Caco-2 (cell line): ENCODE measurements around the gene SMARCA4. TPM values are rescaled to one million over a fixed set of nuclear protein-coding genes. Genes with fewer than 3 reads are reported as not detected.

Source experiments
- BruUV-seq: library from RNA; stranded (reverse); fragments of 400-500 nt; replicated peaks from 2 replicates; lab custom pipeline; 2021; lab: Mats Ljungman, UMichigan
- CTCF ChIA-PET: fragments of 300-600 bp; sonication (Branson Sonifier 250); formaldehyde crosslinking; loops from one replicate; lab custom pipeline; 2022; ENCODE audit warnings: antibody characterized with exemption; lab: Charles Lee
- POLR2A ChIA-PET: fragments of 300-600 bp; sonication (Branson Sonifier 250); formaldehyde crosslinking; loops from one replicate; lab custom pipeline; 2022; ENCODE audit warnings: antibody characterized with exemption; lab: Charles Lee
- DNase-seq, 2 experiments: peaks; one replicate each; pipeline versions ENCODE4 v3.0.0 to v3.0.0-alpha.2; 2020 to 2022
- H3K27me3 ChIP-seq: replicated peaks from 2 replicates; pipeline ENCODE4 v1.6.0; 2011; ENCODE audit warnings: low read length; ENCODE audit not compliant: control insufficient read depth, insufficient read depth
- H3K36me3 ChIP-seq: 2 replicates; pipeline ENCODE4 v1.5.1; 2011; ENCODE audit warnings: low read length; ENCODE audit not compliant: control insufficient read depth, insufficient read depth
- H3K4me1 ChIP-seq: fragments of 250-450 bp; sonication (Bioruptor Pico); 2 replicates; pipeline ENCODE4 v1.5.1; 2020; ENCODE audit warnings: mild to moderate bottlenecking
- H3K4me3 ChIP-seq: 2 replicates; pipeline ENCODE4 v1.5.1; 2011; ENCODE audit warnings: low read depth, mild to moderate bottlenecking, control low read depth, low read length
- H3K9me3 ChIP-seq: fragments of 250-450 bp; sonication (Bioruptor Pico); 2 replicates; pipeline ENCODE4 v1.5.1; 2020; ENCODE audit warnings: mild to moderate bottlenecking, moderate library complexity
- H3K27ac Mint-ChIP-seq: one replicate; pipeline ENCODE4 v1.8.0; 2022; ENCODE audit warnings: mixed read lengths; ENCODE audit not compliant: unreplicated experiment
- H3K27me3 Mint-ChIP-seq: one replicate; pipeline ENCODE4 v1.8.0; 2022; ENCODE audit warnings: mixed read lengths; ENCODE audit not compliant: insufficient read depth, unreplicated experiment
- H3K36me3 Mint-ChIP-seq: one replicate; pipeline ENCODE4 v1.8.0; 2022; ENCODE audit warnings: mild to moderate bottlenecking, mixed read lengths; ENCODE audit not compliant: insufficient read depth, unreplicated experiment
- H3K4me1 Mint-ChIP-seq: one replicate; pipeline ENCODE4 v1.8.0; 2022; ENCODE audit warnings: low read depth, mixed read lengths; ENCODE audit not compliant: unreplicated experiment
- H3K4me3 Mint-ChIP-seq: one replicate; pipeline ENCODE4 v1.8.0; 2022; ENCODE audit warnings: mild to moderate bottlenecking, moderate library complexity, mixed read lengths; ENCODE audit not compliant: unreplicated experiment
- H3K9me3 Mint-ChIP-seq: one replicate; pipeline ENCODE4 v1.8.0; 2022; ENCODE audit warnings: mixed read lengths; ENCODE audit not compliant: unreplicated experiment
- intact Hi-C: fragments of 100-400 bp; cut with micrococcal nuclease; formaldehyde crosslinking; loops from one replicate; pipeline ENCODE4 v1.10.0; 2022; ENCODE audit not compliant: unreplicated experiment
- total RNA-seq: library from RNA; stranded (reverse); gene quantifications from 2 replicates; pipeline ENCODE4 v1.2.3, GENCODE V29; 2022
- TF ChIP-seq, protein P1 (sequence below), 2 experiments: fragments of 200-600 bp in 1 of 2; IDR thresholded peaks; 1 replicate in 1 of 2; 2 replicates in 1 of 2; pipeline versions ENCODE4 v1.5.1 to v1.8.0; 2011 to 2022; ENCODE audit warnings: antibody characterized with exemption in 1 of 2, control low read depth in 1 of 2, inconsistent platforms in 1 of 2, low read depth in 1 of 2, low read length in 1 of 2, mild to moderate bottlenecking in 1 of 2, moderate library complexity in 1 of 2; ENCODE audit not compliant: insufficient read depth in 1 of 2, severe bottlenecking in 1 of 2, unreplicated experiment in 1 of 2

The SMARCA4 gene
- total RNA-seq, 1 experiment from 2014 or later: 171 TPM

DNA sequence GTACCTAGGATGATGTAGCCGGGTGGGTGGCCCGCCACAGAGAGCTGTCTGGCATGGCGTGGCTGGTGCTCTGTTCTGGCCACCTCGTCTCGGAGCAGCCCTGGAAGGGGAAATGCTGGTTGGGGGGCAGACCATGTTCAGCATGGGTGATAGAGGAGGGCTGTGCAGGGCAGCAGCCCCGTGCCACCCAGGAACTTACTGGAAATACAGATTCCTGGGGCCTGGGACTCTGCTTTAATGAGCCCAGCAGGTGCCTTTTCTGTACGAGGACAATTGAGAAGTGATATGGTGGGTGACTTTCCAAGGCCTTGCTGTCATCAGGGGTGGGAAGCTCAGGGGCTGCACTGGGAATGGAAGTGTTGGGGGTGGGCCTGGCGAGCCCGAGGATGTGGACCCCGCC lies 24.7 kb downstream of the SMARCA4 start:
- BruUV-seq: no TSS peak
- H3K36me3 ChIP-seq: no peaks in the 10 kb centered on the region
- no peak overlapping the region for H3K4me3 Mint-ChIP-seq
- no peak for DNase-seq
- no peak overlapping the region for H3K4me3 ChIP-seq
- H3K9me3 ChIP-seq: no peaks in the 10 kb centered on the region
- H3K9me3 Mint-ChIP-seq: no peaks in the 10 kb centered on the region
- no peaks in the 10 kb centered on the region for H3K27me3 ChIP-seq
- TF ChIP-seq, protein P1, sequence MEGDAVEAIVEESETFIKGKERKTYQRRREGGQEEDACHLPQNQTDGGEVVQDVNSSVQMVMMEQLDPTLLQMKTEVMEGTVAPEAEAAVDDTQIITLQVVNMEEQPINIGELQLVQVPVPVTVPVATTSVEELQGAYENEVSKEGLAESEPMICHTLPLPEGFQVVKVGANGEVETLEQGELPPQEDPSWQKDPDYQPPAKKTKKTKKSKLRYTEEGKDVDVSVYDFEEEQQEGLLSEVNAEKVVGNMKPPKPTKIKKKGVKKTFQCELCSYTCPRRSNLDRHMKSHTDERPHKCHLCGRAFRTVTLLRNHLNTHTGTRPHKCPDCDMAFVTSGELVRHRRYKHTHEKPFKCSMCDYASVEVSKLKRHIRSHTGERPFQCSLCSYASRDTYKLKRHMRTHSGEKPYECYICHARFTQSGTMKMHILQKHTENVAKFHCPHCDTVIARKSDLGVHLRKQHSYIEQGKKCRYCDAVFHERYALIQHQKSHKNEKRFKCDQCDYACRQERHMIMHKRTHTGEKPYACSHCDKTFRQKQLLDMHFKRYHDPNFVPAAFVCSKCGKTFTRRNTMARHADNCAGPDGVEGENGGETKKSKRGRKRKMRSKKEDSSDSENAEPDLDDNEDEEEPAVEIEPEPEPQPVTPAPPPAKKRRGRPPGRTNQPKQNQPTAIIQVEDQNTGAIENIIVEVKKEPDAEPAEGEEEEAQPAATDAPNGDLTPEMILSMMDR (IDR thresholded peaks at IDR 0.05; ENCODE audit: insufficient read depth in 1 of 2, low read depth in 1 of 2, low read length in 1 of 2, severe bottlenecking in 1 of 2, unreplicated experiment in 1 of 2): no peak
- peaks cover 53% of the 10 kb centered on the region for H3K36me3 Mint-ChIP-seq
- ChIA-PET CTCF (interaction anchor here (0.5 kb wide), 1 partner anchor 510 kb away, joined by 5 read pairs; no protein-coding TSS in a partner anchor), POLR2A (no interaction called here)
- no peaks in the 10 kb centered on the region for H3K4me1 ChIP-seq
- H3K27ac Mint-ChIP-seq: no peak overlapping the region
- intact Hi-C loops: no loop called here
- no peaks in the 10 kb centered on the region for H3K27me3 Mint-ChIP-seq
- H3K4me1 Mint-ChIP-seq: no peaks in the 10 kb centered on the region

DNA sequence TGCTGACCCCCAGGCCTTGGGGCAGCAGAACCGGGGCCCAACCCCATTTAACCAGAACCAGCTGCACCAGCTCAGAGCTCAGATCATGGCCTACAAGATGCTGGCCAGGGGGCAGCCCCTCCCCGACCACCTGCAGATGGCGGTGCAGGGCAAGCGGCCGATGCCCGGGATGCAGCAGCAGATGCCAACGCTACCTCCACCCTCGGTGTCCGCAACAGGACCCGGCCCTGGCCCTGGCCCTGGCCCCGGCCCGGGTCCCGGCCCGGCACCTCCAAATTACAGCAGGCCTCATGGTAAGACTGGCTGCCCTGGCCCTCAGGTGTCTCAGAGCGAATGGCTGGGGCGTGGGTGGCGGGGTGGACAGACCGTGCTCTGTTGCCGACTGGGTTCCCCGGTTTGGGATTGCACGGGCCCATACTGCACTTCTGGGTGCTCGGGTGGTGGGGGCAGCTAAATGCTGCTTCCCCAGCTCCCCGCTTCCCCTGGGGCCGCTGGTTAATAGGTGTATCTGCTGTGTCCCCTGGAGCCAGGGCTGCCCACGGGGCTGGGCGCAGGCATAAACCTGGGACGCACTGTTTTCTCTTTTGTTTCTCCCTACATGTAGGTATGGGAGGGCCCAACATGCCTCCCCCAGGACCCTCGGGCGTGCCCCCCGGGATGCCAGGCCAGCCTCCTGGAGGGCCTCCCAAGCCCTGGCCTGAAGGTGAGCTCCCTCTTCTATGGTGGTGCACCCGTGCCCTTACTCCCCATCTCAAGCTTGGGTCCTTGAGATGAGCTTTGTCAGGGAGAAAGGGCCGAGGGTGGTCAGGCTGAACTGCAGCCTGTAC lies 25.7 kb downstream of the SMARCA4 start:
- H3K27me3 ChIP-seq: no peaks in the 10 kb centered on the region
- H3K9me3 ChIP-seq: no peaks in the 10 kb centered on the region
- no peaks in the 10 kb centered on the region for H3K4me1 ChIP-seq
- CTCF ChIA-PET: no interaction called here
- POLR2A ChIA-PET: no interaction called here
- H3K36me3 ChIP-seq: 0 out of 2 replicates have a peak, but pooled peaks cover 2% of the 10 kb centered on the region
- Mint-ChIP-seq H3K27ac (no peak overlapping the region), H3K36me3 (peaks cover 50% of the 10 kb centered on the region), H3K9me3 (no peaks in the 10 kb centered on the region), H3K4me1 (no peaks in the 10 kb centered on the region), H3K27me3 (no peaks in the 10 kb centered on the region), H3K4me3 (no peak overlapping the region)
- TF ChIP-seq, protein P1 (IDR thresholded peaks at IDR 0.05; ENCODE audit: insufficient read depth in 1 of 2, low read depth in 1 of 2, low read length in 1 of 2, severe bottlenecking in 1 of 2, unreplicated experiment in 1 of 2): no peak
- intact Hi-C loops: no loop called here
- DNase-seq: no peak
- H3K4me3 ChIP-seq: no peak overlapping the region
- BruUV-seq: no TSS peak

DNA sequence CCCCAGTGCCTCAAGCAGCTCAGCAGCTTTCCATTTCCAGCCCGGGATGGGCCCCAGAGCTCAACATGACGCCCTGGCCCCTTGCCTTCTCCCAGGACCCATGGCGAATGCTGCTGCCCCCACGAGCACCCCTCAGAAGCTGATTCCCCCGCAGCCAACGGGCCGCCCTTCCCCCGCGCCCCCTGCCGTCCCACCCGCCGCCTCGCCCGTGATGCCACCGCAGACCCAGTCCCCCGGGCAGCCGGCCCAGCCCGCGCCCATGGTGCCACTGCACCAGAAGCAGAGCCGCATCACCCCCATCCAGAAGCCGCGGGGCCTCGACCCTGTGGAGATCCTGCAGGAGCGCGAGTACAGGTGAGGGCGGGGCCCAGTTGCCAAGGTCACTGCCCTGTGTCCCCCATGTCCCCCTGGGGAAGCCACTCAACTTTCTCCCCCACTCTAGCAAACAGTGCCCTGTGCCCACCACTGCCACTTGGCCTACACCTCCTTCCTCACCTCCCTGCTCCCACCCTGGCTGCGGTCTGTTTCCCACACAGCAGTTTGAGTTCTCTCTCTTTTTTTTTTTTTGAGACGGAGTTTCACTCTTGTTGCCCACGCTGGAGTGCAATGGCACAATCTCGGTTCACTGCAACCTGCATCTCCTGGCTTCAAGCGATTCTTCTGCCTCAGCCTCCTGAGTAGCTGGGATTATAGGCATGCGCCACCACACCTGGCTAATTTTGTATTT lies 26.9 kb downstream of the SMARCA4 start:
- intact Hi-C loops: no loop called here
- ChIA-PET CTCF (no interaction called here), POLR2A (no interaction called here)
- H3K4me1 Mint-ChIP-seq: no peaks in the 10 kb centered on the region
- H3K9me3 Mint-ChIP-seq: no peaks in the 10 kb centered on the region
- no TSS peak for BruUV-seq
- 0 out of 2 replicates have a peak, but pooled peaks cover 2% of the 10 kb centered on the region for H3K36me3 ChIP-seq
- H3K36me3 Mint-ChIP-seq: peaks cover 55% of the 10 kb centered on the region
- DNase-seq: no peak
- no peaks in the 10 kb centered on the region for H3K9me3 ChIP-seq
- H3K27ac Mint-ChIP-seq: no peak overlapping the region
- H3K4me3 ChIP-seq: no peak overlapping the region
- no peaks in the 10 kb centered on the region for H3K27me3 Mint-ChIP-seq
- no peak overlapping the region for H3K4me3 Mint-ChIP-seq
- TF ChIP-seq, protein P1 (IDR thresholded peaks at IDR 0.05; ENCODE audit: insufficient read depth in 1 of 2, low read depth in 1 of 2, low read length in 1 of 2, severe bottlenecking in 1 of 2, unreplicated experiment in 1 of 2): no peak
- H3K4me1 ChIP-seq: no peaks in the 10 kb centered on the region
- no peaks in the 10 kb centered on the region for H3K27me3 ChIP-seq
